ENCODE results near the gene PNPLA7.
A peak's percentile ranks its signal among the peaks of the same experiment; 100 is the strongest.
"Not testable (repeated sequence)": the region's sequence is repeated elsewhere in the genome, so short reads cannot be mapped to it uniquely, and the experiment has no call there.

Gene PNPLA7

DNA sequence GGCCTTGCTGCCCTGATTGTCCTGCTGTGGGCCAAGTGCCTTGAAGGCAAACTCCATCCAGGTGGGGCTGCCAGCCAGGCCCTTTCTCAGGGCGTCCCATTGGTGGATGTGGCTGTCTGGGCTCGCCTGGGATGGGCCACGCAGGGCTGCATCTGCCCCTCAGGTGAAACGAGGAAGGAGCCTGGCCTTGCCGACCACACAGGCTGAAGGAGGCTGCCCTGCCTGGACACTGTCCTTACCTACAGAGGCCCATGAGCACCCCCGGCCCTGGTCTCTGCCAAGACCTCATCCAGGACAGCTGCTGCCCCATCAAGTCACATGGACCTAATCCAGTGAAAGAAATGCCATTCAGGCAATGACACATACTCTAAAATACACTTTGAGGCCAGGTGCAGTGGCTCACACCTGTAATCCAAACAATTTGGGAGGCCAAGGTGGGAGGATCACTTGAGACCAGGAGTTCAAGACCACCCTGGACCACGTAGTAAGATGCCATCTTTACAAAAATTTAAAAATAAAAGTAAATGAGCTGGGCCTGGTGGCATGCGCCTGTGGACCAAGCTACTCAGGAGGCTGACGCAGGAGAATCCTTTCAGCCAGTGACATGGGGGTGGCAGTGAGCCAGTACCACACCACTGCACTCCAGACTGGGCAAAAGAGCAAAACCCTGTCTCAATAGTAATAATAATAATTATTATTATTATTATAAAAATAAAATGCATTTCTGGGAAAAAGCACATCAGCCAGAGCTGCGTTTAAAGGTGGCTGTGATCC is 33.9 kb downstream of the PNPLA7 start:
- H3K27ac ChIP-seq = peak overlapping the region; percentile 5; the same call in 1 of the 2 replicates
- POLR2A ChIA-PET (ENCODE audit: low non-redundant PET) = no interaction called here
- DNase-seq (ENCODE audit: low spot score) = no peak
- no peak for TF ChIP-seq CTCF (conservative IDR thresholded peaks at IDR 0.05; ENCODE audit: low read depth)
- CTCF ChIA-PET = interaction anchor here (0.7 kb wide), 1 partner anchor 26 kb away, joined by 5 read pairs; no protein-coding TSS in a partner anchor

DNA sequence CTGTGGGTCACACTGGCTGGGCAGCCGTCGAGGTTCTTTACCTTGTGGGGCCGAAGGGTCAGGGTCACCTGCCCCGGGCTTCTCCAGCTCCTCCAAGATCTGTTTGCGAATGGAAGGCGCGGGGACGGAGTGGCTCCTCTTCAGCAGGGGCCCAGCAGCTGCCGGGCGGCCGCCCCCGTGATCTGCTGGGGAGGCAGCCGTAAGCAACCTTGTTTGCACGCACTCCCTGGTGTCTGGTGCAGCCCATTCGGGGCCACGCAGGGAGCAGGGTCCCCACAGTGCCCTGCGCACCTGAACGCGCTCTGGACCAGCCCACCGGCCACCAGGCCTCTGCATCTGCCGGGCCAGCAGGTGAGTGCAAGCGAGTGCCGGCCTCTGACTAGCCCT is 34.9 kb downstream of the PNPLA7 start:
- ChIA-PET POLR2A (ENCODE audit: low non-redundant PET) (no interaction called here), CTCF (no interaction called here)
- no peak for TF ChIP-seq CTCF (conservative IDR thresholded peaks at IDR 0.05; ENCODE audit: low read depth)
- H3K27ac ChIP-seq = 0 out of 2 replicates have a peak overlapping the region, but pooled peaks have one; percentile 10
- DNase-seq (ENCODE audit: low spot score) = no peak

- no peak for TF ChIP-seq CTCF (conservative IDR thresholded peaks at IDR 0.05; ENCODE audit: low read depth)
- POLR2A ChIA-PET (ENCODE audit: low non-redundant PET) = no interaction called here
- DNase-seq (ENCODE audit: low spot score) = no peak
- CTCF ChIA-PET = no interaction called here
- 0 out of 2 replicates have a peak overlapping the region, but pooled peaks have one; percentile 10 for H3K27ac ChIP-seq
Measured at GRCh38 chr9:137514691-137515337, 35.4 kb downstream of the PNPLA7 start.

DNA sequence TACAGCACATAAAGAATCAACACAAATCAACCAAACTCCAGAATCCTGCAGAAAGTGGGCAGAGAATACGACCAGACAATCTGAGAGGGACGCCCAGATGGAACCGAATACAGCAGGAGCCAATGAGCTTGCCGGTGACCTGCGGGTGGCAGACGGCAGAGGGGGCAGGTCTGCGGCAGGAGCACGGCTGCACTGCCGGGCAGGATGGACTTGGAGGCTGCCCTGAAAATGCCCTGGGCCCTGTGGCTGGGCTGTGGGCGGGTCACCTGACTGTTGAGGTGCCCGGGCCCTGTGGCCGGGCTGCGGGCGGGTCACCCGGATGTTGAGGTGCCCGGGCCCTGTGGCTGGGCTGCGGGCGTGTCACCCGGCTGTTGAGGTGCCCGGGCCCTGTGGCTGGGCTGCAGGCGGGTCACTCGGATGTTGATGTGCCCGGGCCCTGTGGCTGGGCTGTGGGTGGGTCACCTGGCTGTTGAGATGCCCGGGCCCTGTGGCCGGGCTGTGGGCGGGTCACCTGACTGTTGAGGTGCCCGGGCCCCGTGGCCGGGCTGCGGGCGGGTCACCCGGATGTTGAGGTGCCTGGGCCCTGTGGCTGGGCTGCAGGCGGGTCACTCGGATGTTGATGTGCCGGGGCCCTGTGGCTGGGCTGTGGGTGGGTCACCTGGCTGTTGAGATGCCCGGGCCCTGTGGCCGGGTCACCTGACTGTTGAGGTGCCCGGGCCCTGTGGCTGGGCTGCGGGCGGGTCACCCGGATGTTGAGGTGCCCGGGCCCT is 36.2 kb downstream of the PNPLA7 start:
- DNase-seq (ENCODE audit: low spot score); H3K27ac ChIP-seq; POLR2A ChIA-PET (ENCODE audit: low non-redundant PET): not testable (repeated sequence)
- CTCF ChIA-PET = interaction anchor here (0.6 to 1.0 kb wide), 3 partner anchors 11 to 217 kb away, joined by 3 to 4 read pairs (median 4); no protein-coding TSS in a partner anchor

GRCh38 chr9:137513136-137513535 is 37.1 kb downstream of the PNPLA7 start:
- DNase-seq (ENCODE audit: low spot score); H3K27ac ChIP-seq: not testable (repeated sequence)
- ChIA-PET CTCF (interaction anchor here (0.6 to 1.0 kb wide), 3 partner anchors 12 to 216 kb away, joined by 3 to 4 read pairs (median 4); no protein-coding TSS in a partner anchor), POLR2A (ENCODE audit: low non-redundant PET) (interaction anchor here (0.5 kb wide), 1 partner anchor 118 kb away, joined by 4 read pairs; no protein-coding TSS in a partner anchor)

DNA sequence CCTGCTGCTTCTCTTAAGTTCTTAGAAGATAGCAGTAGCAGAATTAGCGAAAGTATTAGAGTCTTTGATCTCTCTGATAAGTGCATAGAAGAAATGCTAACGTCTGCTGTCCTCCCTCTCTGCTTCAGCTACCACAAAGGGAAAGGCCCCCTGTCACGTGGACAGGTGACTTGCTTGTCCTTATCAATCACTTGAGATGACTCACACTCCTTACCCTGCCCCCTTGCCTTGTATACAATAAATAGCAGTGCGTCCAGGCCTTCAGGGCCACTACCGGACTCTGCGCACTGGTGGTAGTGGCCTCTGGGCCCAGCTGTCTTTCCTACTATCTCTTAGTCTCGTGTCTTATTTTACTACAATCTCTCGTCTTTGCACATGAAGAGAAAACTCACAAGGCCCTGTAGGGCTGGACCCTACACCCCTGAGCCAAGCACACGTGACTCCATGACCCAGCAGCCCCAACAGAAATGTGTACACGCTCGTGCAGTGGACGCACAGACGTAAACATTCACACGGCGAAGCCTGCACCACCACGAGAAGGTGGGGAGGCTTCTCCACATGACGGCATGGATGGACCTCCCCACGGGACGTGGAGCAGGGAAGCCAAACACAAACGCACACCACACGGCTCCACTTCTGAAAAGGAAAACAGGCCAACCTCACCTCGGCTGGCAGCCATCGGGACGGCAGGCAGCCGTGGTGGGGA is 38.3 kb downstream of the PNPLA7 start:
- ChIA-PET CTCF (no interaction called here), POLR2A (ENCODE audit: low non-redundant PET) (no interaction called here)
- H3K27ac ChIP-seq = no peak overlapping the region
- TF ChIP-seq CTCF (conservative IDR thresholded peaks at IDR 0.05; ENCODE audit: low read depth) = no peak
- DNase-seq (ENCODE audit: low spot score) = no peak

DNA sequence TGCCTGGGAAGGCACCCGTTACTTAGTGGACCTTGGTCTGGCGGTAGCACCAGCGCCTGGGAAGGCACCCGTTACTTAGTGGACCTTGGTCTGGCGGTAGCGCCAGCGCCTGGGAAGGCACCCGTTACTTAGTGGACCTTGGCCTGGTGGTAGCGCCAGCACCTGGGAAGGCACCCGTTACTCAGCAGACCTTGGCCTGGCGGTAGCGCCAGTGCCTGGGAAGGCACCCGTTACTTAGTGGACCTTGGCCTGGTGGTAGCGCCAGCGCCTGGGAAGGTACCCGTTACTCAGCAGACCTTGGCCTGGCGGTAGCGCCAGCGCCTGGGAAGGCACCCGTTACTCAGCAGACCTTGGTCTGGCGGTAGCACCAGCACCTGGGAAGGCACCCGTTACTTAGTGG is 39.1 kb downstream of the PNPLA7 start:
- CTCF ChIA-PET = interaction anchor here (0.6 kb wide), 1 partner anchor 531 kb away, joined by 3 read pairs; no protein-coding TSS in a partner anchor
- POLR2A ChIA-PET (ENCODE audit: low non-redundant PET); DNase-seq (ENCODE audit: low spot score); H3K27ac ChIP-seq: not testable (repeated sequence)

All from RWPE1 (cell line).